Measurements from ENCODE around the gene LIPT2. TPM values are rescaled to one million over a fixed set of nuclear protein-coding genes. Genes with fewer than 3 reads are reported as not detected.

The LIPT2 gene
- total and polyA plus RNA-seq, 2 of the 4 experiments (the other 2 are of a cell fraction): 1.7 to 2.9 TPM

DNA sequence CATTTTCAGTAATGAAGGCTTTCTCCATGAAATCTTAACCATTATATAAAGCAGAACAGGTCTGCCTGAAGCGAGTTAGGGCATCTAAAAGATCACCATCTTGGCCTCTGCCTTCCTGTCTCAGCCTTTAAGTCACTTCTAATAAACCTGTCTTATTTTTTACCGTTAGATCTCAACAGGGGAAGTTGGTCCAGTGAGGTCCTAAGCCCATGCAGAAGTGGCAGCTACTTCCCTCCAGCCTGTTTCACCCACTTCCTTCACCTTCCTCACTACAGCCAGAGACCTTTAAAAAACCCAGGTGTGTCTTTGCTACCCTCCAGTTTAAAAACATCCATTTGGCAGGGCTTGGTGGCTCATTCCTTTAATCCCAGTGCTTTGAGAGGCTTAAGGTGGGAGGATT is 14.1 kb upstream of the LIPT2 start:
- in situ Hi-C loops (cut with MboI; ENCODE audit: low sequenced_read_pairs) (no loop called here), dilution Hi-C loops (cut with HindIII; ENCODE audit: low sequenced_read_pairs, unreplicated experiment) (no loop called here), intact Hi-C loops (cut with micrococcal nuclease) (no loop called here)
- Histone ChIP-seq H2AK5ac (ENCODE audit: low read depth, low read length) (no peak overlapping the region), H3K18ac (ENCODE audit: low read depth, low read length) (no peak overlapping the region), H4K8ac (ENCODE audit: low read depth in 2 of 2, low read length in 2 of 2) (no peak overlapping the region), H2BK120ac (ENCODE audit: low read depth, low read length) (no peak overlapping the region), H4K20me1 (ENCODE audit: insufficient read depth, low read length) (no peaks in the 10 kb centered on the region), H3K9ac (ENCODE audit: low read depth, low read length) (no peak overlapping the region), H3K27me3 (ENCODE audit: control insufficient read depth, insufficient read depth, low read length) (peaks cover 16% of the 10 kb centered on the region), H3K9me3 (ENCODE audit: control insufficient read depth, insufficient read depth, low read length) (peaks cover 2% of the 10 kb centered on the region; the same call in 1 of the 2 replicates), H2BK5ac (ENCODE audit: low read depth, low read length, poor library complexity, severe bottlenecking) (no peak overlapping the region), H2AFZ (replicated peaks; ENCODE audit: low read length, poor library complexity) (no peak overlapping the region), H2AK9ac (replicated peaks; ENCODE audit: low read depth, low read length, poor library complexity) (no peak overlapping the region), H3K27ac (ENCODE audit: insufficient read depth, low read length) (no peak overlapping the region), H3K4me2 (ENCODE audit: low read depth, low read length) (no peak overlapping the region), H2BK15ac (ENCODE audit: low read depth, low read length) (no peak overlapping the region), H3K4me3 (ENCODE audit: insufficient read depth, low read depth, low read length) (no peak overlapping the region), H4K5ac (ENCODE audit: low read depth, low read length) (no peak overlapping the region), H3K23ac (ENCODE audit: low read depth, low read length) (no peak overlapping the region), H3K9me1 (ENCODE audit: insufficient read depth, low read length) (peaks cover 6% of the 10 kb centered on the region), H4K91ac (ENCODE audit: insufficient read depth, low read depth, low read length) (no peak overlapping the region), H3K79me1 (ENCODE audit: low read depth in 1 of 2, low read length in 2 of 2) (no peaks in the 10 kb centered on the region), H3K4ac (ENCODE audit: low read depth, low read length) (no peak overlapping the region), H3K56ac (ENCODE audit: extremely low read depth, insufficient read depth, low read length) (no peak overlapping the region), H2BK20ac (ENCODE audit: low read depth, low read length) (no peak overlapping the region), H3K36me3 (ENCODE audit: control insufficient read depth, insufficient read depth, low read length) (no peaks in the 10 kb centered on the region), H3K4me1 (ENCODE audit: control insufficient read depth, insufficient read depth, low read length) (peaks cover 2% of the 10 kb centered on the region; the same call in 1 of the 2 replicates), H3K14ac (replicated peaks; ENCODE audit: low read depth, low read length) (no peak overlapping the region)
- no CpG with 5 or more reads among the region's 2 CpGs for WGBS, 2 experiments (ENCODE audit: extremely low coverage in 2 of 2, insufficient read length in 1 of 2)
- ChIA-PET POLR2A (ENCODE audit: unreplicated experiment) (no interaction called here), CTCF (no interaction called here)
- no peak for TF ChIP-seq USF2 (IDR thresholded peaks at IDR 0.05; ENCODE audit: low read depth, low read length)
- no peak for TF ChIP-seq MAFK (IDR thresholded peaks at IDR 0.05; ENCODE audit: low read depth, low read length)
- no peak for TF ChIP-seq MAZ (IDR thresholded peaks at IDR 0.05; ENCODE audit: borderline replicate concordance, low read depth, low read length)
- TF ChIP-seq SMC3 (IDR thresholded peaks at IDR 0.05; ENCODE audit: low read depth, low read length): no peak
- no peak for TF ChIP-seq FOS (IDR thresholded peaks at IDR 0.05; ENCODE audit: low read depth, low read length)
- TF ChIP-seq POLR2A (IDR thresholded peaks at IDR 0.05; ENCODE audit: low read depth, low read length): no peak
- TF ChIP-seq RFX5 (IDR thresholded peaks at IDR 0.05; ENCODE audit: low read depth, low read length): no peak
- no peak for TF ChIP-seq CEBPB (IDR thresholded peaks at IDR 0.05; ENCODE audit: low read depth, low read length)
- TF ChIP-seq RCOR1 (IDR thresholded peaks at IDR 0.05; ENCODE audit: insufficient replicate concordance, low read length): no peak
- no peak for TF ChIP-seq CHD1 (IDR thresholded peaks at IDR 0.05; ENCODE audit: low read depth, low read length)
- BruUV-seq (replicated peaks): no TSS peak
- no peak for ATAC-seq (ENCODE audit: low read depth)
- no peak for DNase-seq

Measured in IMR-90 (cell line).